H9 (cell line): Measurements from ENCODE around the gene SLC34A2. TPM values are rescaled to one million over a fixed set of nuclear protein-coding genes. Genes with fewer than 3 reads are reported as not detected.

ENCODE experiments used
- DNase-seq: peaks from one replicate; pipeline ENCODE4 v3.0.0-alpha.2; 2017
- H2AFZ ChIP-seq: one replicate; pipeline ENCODE4 v1.6.1; 2013; ENCODE audit warnings: mild to moderate bottlenecking, low read length, control low read depth, moderate library complexity
- H2AK5ac ChIP-seq: 2 replicates; pipeline ENCODE4 v1.6.1; 2013; ENCODE audit warnings: low read length, control low read depth, mixed read lengths; ENCODE audit not compliant: insufficient read length
- H2BK120ac ChIP-seq: one replicate; pipeline ENCODE4 v1.6.1; 2013; ENCODE audit warnings: low read depth, mild to moderate bottlenecking, low read length, control low read depth, inconsistent platforms; ENCODE audit not compliant: poor library complexity, severe bottlenecking
- H2BK12ac ChIP-seq: 2 replicates; pipeline ENCODE4 v1.6.1; 2013; ENCODE audit warnings: low read length, control low read depth, mixed read lengths, low read depth; ENCODE audit not compliant: insufficient read length
- H2BK15ac ChIP-seq: 2 replicates; pipeline ENCODE4 v1.6.1; 2013; ENCODE audit warnings: low read depth, low read length, control low read depth
- H2BK20ac ChIP-seq: one replicate; pipeline ENCODE4 v1.6.1; 2013; ENCODE audit warnings: low read depth, mild to moderate bottlenecking, low read length, control low read depth, inconsistent platforms; ENCODE audit not compliant: poor library complexity, severe bottlenecking
- H2BK5ac ChIP-seq: 2 replicates; pipeline ENCODE4 v1.6.1; 2013; ENCODE audit warnings: low read length, control low read depth, mixed read lengths; ENCODE audit not compliant: insufficient read length
- H3K14ac ChIP-seq: 2 replicates; pipeline ENCODE4 v1.6.1; 2013; ENCODE audit warnings: low read length, control low read depth; ENCODE audit not compliant: insufficient read depth
- H3K18ac ChIP-seq: 2 replicates; pipeline ENCODE4 v1.6.1; 2013; ENCODE audit warnings: low read depth, mild to moderate bottlenecking, mixed read lengths, low read length, control low read depth; ENCODE audit not compliant: insufficient read length
- H3K23ac ChIP-seq: 2 replicates; pipeline ENCODE4 v1.6.1; 2013; ENCODE audit warnings: low read length, control low read depth, mixed read lengths, low read depth; ENCODE audit not compliant: insufficient read length
- H3K23me2 ChIP-seq: 2 replicates; pipeline ENCODE4 v1.6.1; 2013; ENCODE audit warnings: low read depth, mild to moderate bottlenecking, mixed read lengths, low read length, control low read depth; ENCODE audit not compliant: insufficient read length, poor library complexity, severe bottlenecking
- H3K27ac ChIP-seq: 2 replicates; pipeline ENCODE4 v1.5.1; 2013; ENCODE audit warnings: low read length, control low read depth, mixed read lengths, low read depth; ENCODE audit not compliant: insufficient read length
- H3K27me3 ChIP-seq: 2 replicates; pipeline ENCODE4 v1.6.1; 2013; ENCODE audit warnings: low read length, control low read depth, inconsistent platforms; ENCODE audit not compliant: insufficient read depth
- H3K4ac ChIP-seq: 2 replicates; pipeline ENCODE4 v1.6.1; 2013; ENCODE audit warnings: low read depth, mild to moderate bottlenecking, control low read depth, inconsistent platforms, low read length, moderate library complexity
- H3K4me1 ChIP-seq: 2 replicates; pipeline ENCODE4 v1.6.1; 2013; ENCODE audit warnings: low read length, control low read depth, inconsistent platforms; ENCODE audit not compliant: insufficient read depth
- H3K4me2 ChIP-seq: 2 replicates; pipeline ENCODE4 v1.6.1; 2013; ENCODE audit warnings: low read length, control low read depth, mixed read lengths; ENCODE audit not compliant: insufficient read length, insufficient read depth
- H3K56ac ChIP-seq: 2 replicates; pipeline ENCODE4 v1.6.1; 2013; ENCODE audit warnings: low read depth, mild to moderate bottlenecking, mixed read lengths, low read length, control low read depth; ENCODE audit not compliant: insufficient read length
- H3K79me1 ChIP-seq: 2 replicates; pipeline ENCODE4 v1.6.1; 2013; ENCODE audit warnings: low read depth, mild to moderate bottlenecking, moderate library complexity, low read length, control low read depth, inconsistent platforms; ENCODE audit not compliant: insufficient read depth, poor library complexity, severe bottlenecking
- H3K79me2 ChIP-seq: 2 replicates; pipeline ENCODE4 v1.6.1; 2013; ENCODE audit warnings: low read length, control low read depth, inconsistent platforms; ENCODE audit not compliant: insufficient read depth
- H3K9ac ChIP-seq: 2 replicates; pipeline ENCODE4 v1.6.1; 2013; ENCODE audit warnings: low read length, control low read depth, mixed read lengths; ENCODE audit not compliant: insufficient read length; ENCODE audit errors: extremely low read depth
- H3K9me3 ChIP-seq: one replicate; pipeline ENCODE4 v1.6.1; 2013; ENCODE audit warnings: low read depth, low read length, inconsistent platforms; ENCODE audit not compliant: control insufficient read depth
- H3T11ph ChIP-seq: one replicate; pipeline ENCODE4 v1.6.1; 2013; ENCODE audit warnings: mild to moderate bottlenecking, low read length, control low read depth, inconsistent platforms
- H4K20me1 ChIP-seq: one replicate; pipeline ENCODE4 v1.6.1; 2013; ENCODE audit not compliant: control insufficient read depth, insufficient read length, insufficient read depth
- H4K5ac ChIP-seq: 2 replicates; pipeline ENCODE4 v1.6.1; 2013; ENCODE audit warnings: low read depth, mild to moderate bottlenecking, mixed read lengths, low read length, control low read depth; ENCODE audit not compliant: insufficient read length
- H4K8ac ChIP-seq: replicated peaks from 2 replicates; pipeline ENCODE4 v1.6.1; 2013; ENCODE audit warnings: low read length, control low read depth, mixed read lengths, low read depth; ENCODE audit not compliant: insufficient read length
- H4K91ac ChIP-seq: 2 replicates; pipeline ENCODE4 v1.6.1; 2013; ENCODE audit warnings: low read depth, mild to moderate bottlenecking, moderate library complexity, mixed read lengths, low read length, control low read depth; ENCODE audit not compliant: insufficient read length
- H3K27ac Mint-ChIP-seq, 3 experiments: 2 replicates in 2 of 3; 3 replicates in 1 of 3; pipeline ENCODE4 v1.8.0; 2020 to 2021; ENCODE audit warnings: mixed read lengths in 3 of 3, mild to moderate bottlenecking in 1 of 3, moderate library complexity in 1 of 3
- H3K27me3 Mint-ChIP-seq: 2 replicates; pipeline ENCODE4 v1.8.0; 2021; ENCODE audit warnings: low read depth, mild to moderate bottlenecking, moderate library complexity, mixed read lengths
- H3K36me3 Mint-ChIP-seq, 3 experiments: 2 replicates in 2 of 3; 3 replicates in 1 of 3; pipeline ENCODE4 v1.8.0; 2020 to 2021; ENCODE audit warnings: low read depth in 3 of 3, mixed read lengths in 3 of 3; ENCODE audit not compliant: insufficient read depth in 1 of 3
- H3K4me1 Mint-ChIP-seq, 2 experiments: 2 replicates each; pipeline ENCODE4 v1.8.0; 2020; ENCODE audit warnings: mixed read lengths in 2 of 2
- H3K4me3 Mint-ChIP-seq, 2 experiments: 2 replicates in 1 of 2; 3 replicates in 1 of 2; pipeline ENCODE4 v1.8.0; 2020 to 2021; ENCODE audit warnings: mild to moderate bottlenecking in 2 of 2, mixed read lengths in 2 of 2, moderate library complexity in 1 of 2
- H3K9me3 Mint-ChIP-seq, 2 experiments: 2 replicates in 1 of 2; 3 replicates in 1 of 2; pipeline ENCODE4 v1.8.0; 2020; ENCODE audit warnings: mild to moderate bottlenecking in 2 of 2, mixed read lengths in 2 of 2, moderate library complexity in 1 of 2
- CTCF ChIP-seq: fragments of 200-600 bp; sonication (generic); conservative IDR thresholded peaks from 3 replicates; pipeline ENCODE4 v1.8.0; 2021; ENCODE audit warnings: antibody characterized with exemption, mild to moderate bottlenecking
- WGBS: extraction: QIAGEN DNeasy Blood & Tissue Kit; methylation state at CpG from one replicate; pipeline ENCODE4 v1.1.7; 2013; ENCODE audit warnings: missing lambda C conversion rate, low lambda C conversion rate, mixed read lengths; ENCODE audit not compliant: insufficient read length; ENCODE audit errors: extremely low coverage; 5-methylcytosine and 5-hydroxymethylcytosine counted together
- total RNA-seq: library from RNA; stranded (reverse); gene quantifications from 2 replicates; pipeline ENCODE4 v1.2.1, GENCODE V29; 2021

The SLC34A2 gene
- total RNA-seq, 1 experiment from 2014 or later = 0.57 TPM

- Mint-ChIP-seq H3K4me1 (peaks cover 0 to 2% of the 10 kb centered on the region in 2 experiments; a peak in 1 of 4 replicates), H3K4me3 (no peak overlapping the region), H3K27me3 (peaks cover 6% of the 10 kb centered on the region; the same call in 1 of the 2 replicates), H3K36me3 (no peaks in the 10 kb centered on the region), H3K27ac (no peak overlapping the region), H3K9me3 (no peaks in the 10 kb centered on the region)
- H3K14ac ChIP-seq = no peak overlapping the region
- no peak overlapping the region for H3K56ac ChIP-seq
- no peak overlapping the region for H2BK15ac ChIP-seq
- no peak for TF ChIP-seq CTCF
- no peaks in the 10 kb centered on the region for H3K27me3 ChIP-seq
- H3K18ac ChIP-seq = no peak overlapping the region
- H2BK20ac ChIP-seq = no peak overlapping the region
- H3K4me1 ChIP-seq = no peaks in the 10 kb centered on the region
- no peak overlapping the region for H4K91ac ChIP-seq
- H3K27ac ChIP-seq = no peak overlapping the region
- no peak overlapping the region for H2AFZ ChIP-seq
- no peak overlapping the region for H3K4me2 ChIP-seq
- WGBS = no CpG with 5 or more reads among the region's 6 CpGs
- no peak overlapping the region for H2BK12ac ChIP-seq
- H3K79me2 ChIP-seq = no peaks in the 10 kb centered on the region
- no peak overlapping the region for H3T11ph ChIP-seq
- no peak overlapping the region for H3K4ac ChIP-seq
- no peaks in the 10 kb centered on the region for H3K23me2 ChIP-seq
- H4K8ac ChIP-seq = no peak overlapping the region
- H2AK5ac ChIP-seq = no peak overlapping the region
- no peak for DNase-seq
- H3K79me1 ChIP-seq = no peaks in the 10 kb centered on the region
- no peak overlapping the region for H2BK5ac ChIP-seq
- H4K5ac ChIP-seq = no peak overlapping the region
- no peak overlapping the region for H3K23ac ChIP-seq
- H4K20me1 ChIP-seq = no peaks in the 10 kb centered on the region
- no peak overlapping the region for H3K9ac ChIP-seq
- no peaks in the 10 kb centered on the region for H3K9me3 ChIP-seq
- H2BK120ac ChIP-seq = no peak overlapping the region
Measured at GRCh38 chr4:25614807-25615206, 40.8 kb upstream of the SLC34A2 start.
